Measurements from ENCODE around the gene DYNC2H1. TPM values are rescaled to one million over a fixed set of nuclear protein-coding genes. Genes with fewer than 3 reads are reported as not detected.

The DYNC2H1 gene
- total RNA-seq, 1 experiment from 2014 or later: 44.0 TPM

GRCh38 chr11:103272876-103273275 lies 163.7 kb downstream of the DYNC2H1 start:
- H3K27ac ChIP-seq (ENCODE audit: low read depth, low read length, poor library complexity, severe bottlenecking): no peak overlapping the region
- no peaks in the 10 kb centered on the region for H3K9me3 ChIP-seq (ENCODE audit: low read depth, low read length, poor library complexity, severe bottlenecking)
- POLR2A ChIA-PET (ENCODE audit: low non-redundant PET): no interaction called here
- CTCF ChIA-PET: no interaction called here
- DNase-seq (ENCODE audit: low spot score): no peak
- no peaks in the 10 kb centered on the region for H3K27me3 ChIP-seq (replicated peaks; ENCODE audit: insufficient read depth, low read depth, low read length, poor library complexity)
- intact Hi-C loops (cut with micrococcal nuclease; ENCODE audit: unreplicated experiment): no loop called here
- H3K4me3 ChIP-seq (ENCODE audit: low read depth, low read length, poor library complexity, severe bottlenecking): no peak overlapping the region
- no peaks in the 10 kb centered on the region for H3K4me1 ChIP-seq (ENCODE audit: insufficient read depth, low read length, poor library complexity, severe bottlenecking)
- no peak for TF ChIP-seq CTCF (conservative IDR thresholded peaks at IDR 0.05; ENCODE audit: low read depth, low read length)
- no peak for TF ChIP-seq EZH2 (IDR thresholded peaks at IDR 0.05; ENCODE audit: borderline replicate concordance, low read depth, low read length, poor library complexity, severe bottlenecking)
- no TSS peak for BruUV-seq (replicated peaks)
- H3K36me3 ChIP-seq (ENCODE audit: insufficient read depth, low read length, poor library complexity, severe bottlenecking): no peaks in the 10 kb centered on the region

- DNase-seq (ENCODE audit: low spot score): no peak
- no peak for TF ChIP-seq EZH2 (IDR thresholded peaks at IDR 0.05; ENCODE audit: borderline replicate concordance, low read depth, low read length, poor library complexity, severe bottlenecking)
- no peak for TF ChIP-seq CTCF (conservative IDR thresholded peaks at IDR 0.05; ENCODE audit: low read depth, low read length)
- H3K36me3 ChIP-seq (ENCODE audit: insufficient read depth, low read length, poor library complexity, severe bottlenecking): no peaks in the 10 kb centered on the region
- CTCF ChIA-PET: no interaction called here
- intact Hi-C loops (cut with micrococcal nuclease; ENCODE audit: unreplicated experiment): no loop called here
- H3K27me3 ChIP-seq (replicated peaks; ENCODE audit: insufficient read depth, low read depth, low read length, poor library complexity): no peaks in the 10 kb centered on the region
- POLR2A ChIA-PET (ENCODE audit: low non-redundant PET): no interaction called here
- H3K9me3 ChIP-seq (ENCODE audit: low read depth, low read length, poor library complexity, severe bottlenecking): no peaks in the 10 kb centered on the region
- no peak overlapping the region for H3K4me3 ChIP-seq (ENCODE audit: low read depth, low read length, poor library complexity, severe bottlenecking)
- no TSS peak for BruUV-seq (replicated peaks)
- H3K4me1 ChIP-seq (ENCODE audit: insufficient read depth, low read length, poor library complexity, severe bottlenecking): no peaks in the 10 kb centered on the region
- H3K27ac ChIP-seq (ENCODE audit: low read depth, low read length, poor library complexity, severe bottlenecking): no peak overlapping the region
Measured at GRCh38 chr11:103274025-103274424, 164.8 kb downstream of the DYNC2H1 start.

- no peaks in the 10 kb centered on the region for H3K4me1 ChIP-seq (ENCODE audit: insufficient read depth, low read length, poor library complexity, severe bottlenecking)
- DNase-seq (ENCODE audit: low spot score): no peak
- POLR2A ChIA-PET (ENCODE audit: low non-redundant PET): no interaction called here
- no peak overlapping the region for H3K4me3 ChIP-seq (ENCODE audit: low read depth, low read length, poor library complexity, severe bottlenecking)
- BruUV-seq (replicated peaks): no TSS peak
- CTCF ChIA-PET: no interaction called here
- TF ChIP-seq EZH2 (IDR thresholded peaks at IDR 0.05; ENCODE audit: borderline replicate concordance, low read depth, low read length, poor library complexity, severe bottlenecking) (no peak), CTCF (conservative IDR thresholded peaks at IDR 0.05; ENCODE audit: low read depth, low read length) (no peak)
- H3K36me3 ChIP-seq (ENCODE audit: insufficient read depth, low read length, poor library complexity, severe bottlenecking): no peaks in the 10 kb centered on the region
- intact Hi-C loops (cut with micrococcal nuclease; ENCODE audit: unreplicated experiment): no loop called here
- no peaks in the 10 kb centered on the region for H3K27me3 ChIP-seq (replicated peaks; ENCODE audit: insufficient read depth, low read depth, low read length, poor library complexity)
- H3K9me3 ChIP-seq (ENCODE audit: low read depth, low read length, poor library complexity, severe bottlenecking): no peaks in the 10 kb centered on the region
- no peak overlapping the region for H3K27ac ChIP-seq (ENCODE audit: low read depth, low read length, poor library complexity, severe bottlenecking)
Measured at GRCh38 chr11:103279821-103280220, 170.6 kb downstream of the DYNC2H1 start.

Data from A673 (cell line).